SU-DHL-6 (cell line): ENCODE data around the gene PDPN.

Experiments used
- EZH2phosphoT487 ChIP-seq: fragments of 200-600 bp; sonication (generic), shearing (Covaris generic); conservative IDR thresholded peaks from 2 replicates; pipeline ENCODE4 v1.6.1; 2018; ENCODE audit warnings: mild to moderate bottlenecking, antibody characterized with exemption, low read length, moderate library complexity, mixed read lengths
- TF ChIP-seq, protein P1 (sequence below): fragments of 200-600 bp; sonication (generic); IDR thresholded peaks from one replicate; pipeline ENCODE4 v1.5.1; 2017; ENCODE audit warnings: antibody characterized with exemption, mild to moderate bottlenecking, low read length, moderate library complexity; ENCODE audit not compliant: insufficient read depth, poor library complexity, severe bottlenecking

DNA sequence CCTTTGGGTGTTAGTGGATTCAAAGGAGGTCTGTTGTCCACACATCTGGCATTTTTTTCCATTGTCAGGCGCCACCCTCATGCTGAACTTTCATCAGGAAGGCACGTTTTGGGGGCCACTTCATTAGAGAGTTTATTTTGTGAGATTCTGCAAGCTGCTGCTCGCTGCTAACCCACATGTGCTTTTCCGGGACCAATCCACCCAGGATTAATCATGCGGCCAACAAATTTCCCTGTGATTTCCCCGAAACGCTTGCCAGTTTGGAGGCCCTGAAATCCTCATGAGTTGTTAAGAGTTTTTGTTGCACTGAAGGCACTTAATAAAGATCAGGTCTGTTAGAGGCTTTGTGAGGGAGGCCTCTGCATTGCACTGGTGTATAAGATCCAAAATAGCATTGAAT lies 2.4 kb downstream of the PDPN start:
- TF ChIP-seq, protein P1, sequence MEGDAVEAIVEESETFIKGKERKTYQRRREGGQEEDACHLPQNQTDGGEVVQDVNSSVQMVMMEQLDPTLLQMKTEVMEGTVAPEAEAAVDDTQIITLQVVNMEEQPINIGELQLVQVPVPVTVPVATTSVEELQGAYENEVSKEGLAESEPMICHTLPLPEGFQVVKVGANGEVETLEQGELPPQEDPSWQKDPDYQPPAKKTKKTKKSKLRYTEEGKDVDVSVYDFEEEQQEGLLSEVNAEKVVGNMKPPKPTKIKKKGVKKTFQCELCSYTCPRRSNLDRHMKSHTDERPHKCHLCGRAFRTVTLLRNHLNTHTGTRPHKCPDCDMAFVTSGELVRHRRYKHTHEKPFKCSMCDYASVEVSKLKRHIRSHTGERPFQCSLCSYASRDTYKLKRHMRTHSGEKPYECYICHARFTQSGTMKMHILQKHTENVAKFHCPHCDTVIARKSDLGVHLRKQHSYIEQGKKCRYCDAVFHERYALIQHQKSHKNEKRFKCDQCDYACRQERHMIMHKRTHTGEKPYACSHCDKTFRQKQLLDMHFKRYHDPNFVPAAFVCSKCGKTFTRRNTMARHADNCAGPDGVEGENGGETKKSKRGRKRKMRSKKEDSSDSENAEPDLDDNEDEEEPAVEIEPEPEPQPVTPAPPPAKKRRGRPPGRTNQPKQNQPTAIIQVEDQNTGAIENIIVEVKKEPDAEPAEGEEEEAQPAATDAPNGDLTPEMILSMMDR = no peak
- no peak for TF ChIP-seq EZH2phosphoT487
